Inflammatory macrophage treated with lipopolysaccharide for 1 hour (primary cell): Measurements from ENCODE around the gene DHPS.
A peak's percentile ranks its signal among the peaks of the same experiment; 100 is the strongest.

Source experiments
- DNase-seq, 2 donors: peaks; one replicate each; pipeline ENCODE4 v3.0.0-alpha.2; 2020 to 2022

Gene DHPS

DNA sequence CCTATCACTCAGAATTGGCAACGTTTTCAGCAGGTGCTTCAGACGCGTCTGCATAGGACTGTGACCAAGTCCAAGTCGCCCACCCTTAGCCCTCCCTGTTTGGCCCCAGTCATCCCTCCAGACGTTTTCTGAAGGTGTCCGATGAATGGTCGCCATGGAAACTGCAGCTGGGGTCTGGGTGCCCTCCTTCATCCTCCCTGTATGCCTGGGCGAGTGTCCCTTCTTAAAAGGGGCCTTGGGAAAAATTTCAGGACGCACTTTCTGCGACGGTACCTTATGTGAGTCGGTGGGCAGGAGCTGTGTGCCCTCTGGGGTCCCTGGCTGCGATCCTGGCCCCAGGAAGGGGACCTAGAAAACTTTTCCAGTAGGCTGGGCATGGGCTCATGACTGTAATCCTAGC lies 40.2 kb downstream of the DHPS start:
- DNase-seq = no peak

DNA sequence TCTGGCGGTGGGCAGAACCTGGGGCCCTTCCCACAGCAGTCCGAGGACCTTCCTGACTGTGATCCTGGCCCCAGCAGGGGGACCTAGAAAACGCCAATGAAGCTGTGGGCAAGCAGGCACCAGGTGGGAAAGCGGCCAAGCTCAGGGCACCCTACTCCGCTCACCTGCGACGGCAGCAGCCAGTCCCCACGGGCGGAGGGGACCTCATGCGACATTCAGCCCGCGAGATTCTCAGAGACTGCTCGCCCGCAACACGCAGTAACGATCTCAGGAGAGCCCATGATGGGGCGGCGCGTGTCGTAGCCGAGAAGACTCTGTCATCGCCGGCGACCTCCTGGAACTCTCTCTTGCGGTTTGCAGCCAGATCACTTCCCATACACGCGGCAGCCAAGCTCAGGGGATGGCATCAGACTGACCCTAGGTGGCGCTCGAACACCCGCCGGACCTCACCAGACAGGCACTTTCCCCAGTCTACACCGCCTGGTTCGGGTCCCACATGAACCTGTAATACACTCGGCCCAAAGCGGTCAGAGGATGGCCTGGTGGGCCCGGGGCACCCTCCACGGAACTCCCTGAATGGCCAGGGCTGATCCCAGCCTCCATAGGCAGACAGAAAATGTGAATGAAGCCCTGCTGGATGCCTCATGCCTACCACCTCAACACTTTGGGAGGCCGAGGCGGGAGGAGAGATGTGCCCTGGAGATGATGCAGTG lies 41.6 kb downstream of the DHPS start:
- DNase-seq = peak; percentile 71 to 90

DNA sequence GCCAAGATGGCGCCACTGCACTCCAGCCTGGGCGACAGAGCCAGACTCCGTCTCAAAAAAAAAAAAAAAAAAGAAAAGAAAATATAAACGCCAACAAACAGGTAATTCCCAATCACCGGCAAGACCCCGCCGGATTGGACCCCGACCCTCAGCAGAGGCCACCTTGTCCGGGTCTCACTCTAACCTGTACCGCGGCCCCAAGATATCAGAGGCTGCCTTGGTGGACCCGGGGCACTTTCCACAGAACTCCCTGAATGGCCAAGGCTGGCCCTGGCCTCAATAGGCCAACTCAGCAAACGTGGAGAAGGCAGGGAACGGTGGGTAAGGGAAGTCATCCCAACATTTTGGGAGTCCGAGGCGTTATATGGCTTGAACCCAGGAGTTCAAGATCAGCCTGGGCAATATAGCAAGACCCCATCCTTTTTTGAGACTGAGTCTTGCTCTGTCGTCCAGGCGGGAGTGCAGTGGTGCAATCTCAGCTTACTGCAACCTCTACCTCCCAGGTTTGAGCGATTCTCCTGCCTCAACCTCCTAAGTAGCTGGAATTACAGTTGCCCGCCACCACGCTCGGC lies 43.0 kb downstream of the DHPS start:
- DNase-seq = no peak

DNA sequence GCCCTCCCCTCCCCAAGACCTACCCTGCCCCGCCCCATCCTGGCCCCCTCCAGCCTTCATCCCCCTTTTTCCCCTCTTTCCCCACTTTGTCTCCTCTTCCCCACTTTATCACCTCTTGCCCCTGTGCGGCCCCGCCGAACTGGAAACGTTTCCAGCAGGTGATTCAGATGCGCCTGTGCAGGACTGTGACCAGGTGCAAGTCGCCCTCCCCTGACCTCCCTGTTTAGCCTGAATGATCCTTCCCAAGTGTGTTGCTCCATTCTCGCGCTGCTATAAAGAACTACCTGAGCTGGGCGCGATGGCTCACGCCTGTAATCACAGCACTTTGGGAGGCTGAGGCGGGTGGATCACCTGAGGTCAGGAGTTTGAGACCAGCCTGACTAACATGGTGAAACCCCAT lies 45.0 kb downstream of the DHPS start:
- DNase-seq = no peak

DNA sequence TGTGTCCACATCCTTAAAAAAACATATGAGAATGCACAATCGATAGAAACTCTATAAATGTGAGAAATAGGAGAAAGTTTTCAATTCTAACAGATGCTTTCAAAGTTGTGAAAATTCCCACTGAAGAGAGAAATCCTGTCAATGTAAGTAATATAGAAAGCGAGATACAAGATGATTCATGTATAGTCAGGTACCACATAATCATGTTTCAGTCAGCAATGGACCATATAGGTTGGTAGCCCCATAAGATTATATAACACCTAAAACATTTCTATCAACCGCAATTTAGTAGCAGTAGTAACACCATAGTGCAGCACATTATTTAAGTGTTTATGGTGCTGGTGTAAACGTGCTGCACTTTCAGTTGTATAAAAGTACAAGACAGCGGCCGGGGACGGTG lies 52.5 kb downstream of the DHPS start:
- no peak for DNase-seq

DNA sequence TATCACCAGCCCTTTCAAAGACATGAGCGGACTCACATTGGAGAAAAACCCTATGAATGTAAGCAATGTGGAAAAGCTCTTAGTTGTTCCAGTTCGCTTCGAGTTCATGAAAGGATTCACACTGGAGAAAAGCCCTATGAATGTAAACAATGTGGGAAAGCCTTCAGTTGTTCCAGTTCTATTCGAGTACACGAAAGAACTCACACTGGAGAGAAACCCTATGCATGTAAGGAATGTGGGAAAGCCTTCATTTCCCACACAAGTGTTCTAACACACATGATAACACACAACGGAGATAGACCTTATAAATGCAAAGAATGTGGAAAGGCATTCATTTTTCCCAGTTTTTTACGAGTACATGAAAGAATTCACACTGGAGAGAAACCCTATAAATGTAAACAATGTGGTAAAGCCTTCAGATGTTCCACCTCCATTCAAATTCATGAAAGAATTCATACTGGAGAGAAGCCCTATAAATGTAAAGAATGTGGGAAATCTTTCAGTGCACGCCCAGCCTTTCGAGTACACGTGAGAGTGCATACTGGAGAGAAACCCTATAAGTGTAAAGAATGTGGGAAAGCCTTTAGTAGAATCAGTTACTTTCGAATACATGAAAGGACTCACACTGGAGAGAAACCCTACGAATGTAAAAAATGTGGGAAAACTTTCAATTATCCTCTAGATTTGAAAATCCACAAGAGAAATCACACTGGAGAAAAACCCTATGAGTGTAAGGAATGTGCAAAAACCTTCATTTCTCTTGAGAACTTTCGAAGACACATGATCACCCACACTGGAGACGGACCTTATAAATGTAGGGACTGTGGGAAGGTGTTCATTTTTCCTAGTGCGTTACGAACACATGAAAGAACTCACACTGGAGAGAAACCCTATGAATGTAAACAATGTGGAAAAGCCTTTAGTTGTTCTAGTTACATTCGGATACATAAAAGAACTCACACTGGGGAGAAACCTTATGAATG lies 53.3 kb downstream of the DHPS start:
- DNase-seq = no peak

DNA sequence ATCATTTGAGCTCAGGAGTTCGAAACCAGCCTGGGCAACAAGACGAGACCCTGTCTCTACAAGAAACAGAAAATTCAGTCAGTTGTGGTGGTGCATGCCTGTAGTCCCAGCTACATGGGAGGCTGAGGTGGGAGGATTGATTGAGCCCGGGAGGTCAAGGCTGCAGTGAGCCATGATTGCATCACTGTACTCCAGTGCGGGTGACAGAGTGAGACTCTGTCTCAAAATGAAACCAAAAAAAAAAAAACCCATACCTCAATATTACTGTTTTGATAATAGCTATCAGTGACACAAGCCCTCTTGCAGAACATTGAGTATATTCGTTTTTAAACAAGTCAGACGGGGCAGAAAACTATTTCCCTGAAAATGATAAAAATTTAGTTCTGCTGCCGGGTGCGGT lies 54.7 kb downstream of the DHPS start:
- no peak for DNase-seq
